Type B pancreatic cell (in vitro differentiated cells): ENCODE results near the gene CAT. TPM values are rescaled to one million over a fixed set of nuclear protein-coding genes. Genes with fewer than 3 reads are reported as not detected.

Experiments
- DNase-seq: peaks from one replicate; pipeline ENCODE4 v3.0.0; 2021; ENCODE audit warnings: mixed read lengths; ENCODE audit not compliant: unreplicated experiment; ENCODE audit errors: extremely low spot score
- H3K27ac Mint-ChIP-seq: 2 replicates; pipeline ENCODE4 v1.8.0; 2021; ENCODE audit warnings: mild to moderate bottlenecking, mixed read lengths
- H3K27me3 Mint-ChIP-seq: 2 replicates; pipeline ENCODE4 v1.8.0; 2021; ENCODE audit warnings: mixed read lengths
- H3K36me3 Mint-ChIP-seq: 2 replicates; pipeline ENCODE4 v1.8.0; 2021; ENCODE audit warnings: mixed read lengths
- H3K4me1 Mint-ChIP-seq: one replicate; pipeline ENCODE4 v1.8.0; 2021; ENCODE audit warnings: mixed read lengths; ENCODE audit not compliant: unreplicated experiment
- H3K4me3 Mint-ChIP-seq: 2 replicates; pipeline ENCODE4 v1.8.0; 2021; ENCODE audit warnings: mild to moderate bottlenecking, mixed read lengths
- H3K9me3 Mint-ChIP-seq: 2 replicates; pipeline ENCODE4 v1.8.0; 2021; ENCODE audit warnings: mixed read lengths
- long read RNA-seq: library from polyadenylated mRNA; unstranded; transcript quantifications from one replicate; pipeline ENCODE4 v2.0.0, GENCODE V29; 2020
- total RNA-seq: library from RNA; stranded (reverse); gene quantifications from 2 replicates; pipeline ENCODE4 v1.2.1, GENCODE V29; 2021; ENCODE audit warnings: low replicate concordance
- TF ChIP-seq, protein P1 (sequence below): fragments of 200-600 bp; sonication (generic); conservative IDR thresholded peaks from 2 replicates; pipeline ENCODE4 v1.5.0; 2021; ENCODE audit warnings: antibody characterized with exemption, mild to moderate bottlenecking

CAT gene
- total RNA-seq = 49.9 and 61.2 TPM in 2 replicates
- long read RNA-seq, transcript CAT-201 (13 exons, 2,302 nt) = major isoform, 254 of 275 reads
- long read RNA-seq, partial matches to known transcripts = 12 of 275 reads
- long read RNA-seq, other reads (novel, unspliced or antisense) = 9 of 275 reads

DNA sequence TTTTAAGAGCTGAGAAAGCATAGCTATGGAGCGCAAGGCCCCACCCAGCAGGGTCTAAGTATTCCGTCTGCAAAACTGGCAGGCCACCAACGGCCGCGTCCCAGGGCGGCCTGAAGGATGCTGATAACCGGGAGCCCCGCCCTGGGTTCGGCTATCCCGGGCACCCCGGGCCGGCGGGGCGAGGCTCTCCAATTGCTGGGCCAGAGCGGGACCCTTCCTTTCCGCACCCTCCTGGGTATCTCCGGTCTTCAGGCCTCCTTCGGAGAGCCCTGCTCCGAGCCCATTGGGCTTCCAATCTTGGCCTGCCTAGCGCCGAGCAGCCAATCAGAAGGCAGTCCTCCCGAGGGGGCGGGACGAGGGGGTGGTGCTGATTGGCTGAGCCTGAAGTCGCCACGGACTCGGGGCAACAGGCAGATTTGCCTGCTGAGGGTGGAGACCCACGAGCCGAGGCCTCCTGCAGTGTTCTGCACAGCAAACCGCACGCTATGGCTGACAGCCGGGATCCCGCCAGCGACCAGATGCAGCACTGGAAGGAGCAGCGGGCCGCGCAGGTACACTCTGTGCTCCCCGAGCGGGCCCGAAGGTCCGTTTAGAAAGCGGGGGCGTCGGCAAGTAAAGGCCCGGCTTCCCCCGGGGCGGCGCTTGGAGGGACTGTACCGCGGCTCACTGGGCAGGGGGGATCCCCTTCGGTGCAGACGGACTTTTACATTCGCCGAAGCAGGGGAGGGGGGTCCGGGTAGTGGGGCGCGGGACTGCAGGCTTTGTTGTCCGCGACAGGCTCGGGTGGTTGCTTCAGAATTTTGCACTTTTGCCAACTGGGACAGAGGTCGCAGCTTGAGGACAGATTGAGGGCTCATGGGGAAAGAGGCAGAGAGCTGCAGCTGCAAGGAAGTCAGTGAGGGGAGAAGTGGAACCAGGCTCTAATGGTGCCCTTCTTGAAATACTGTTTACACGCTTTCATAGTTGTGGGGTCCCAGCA lies at the start of gene CAT:
Gene CAT (plus strand): TSS at position 406 of the 979 bp plus-strand sequence. CDS start 80 bp downstream, at position 486.
- peak within 1 kb of the TSS; percentile 92 for H3K27ac Mint-ChIP-seq
- peak within 1 kb of the TSS; percentile 95 for H3K4me3 Mint-ChIP-seq
- peaks cover 3% of the 10 kb centered on the region for H3K9me3 Mint-ChIP-seq
- TF ChIP-seq, protein P1, sequence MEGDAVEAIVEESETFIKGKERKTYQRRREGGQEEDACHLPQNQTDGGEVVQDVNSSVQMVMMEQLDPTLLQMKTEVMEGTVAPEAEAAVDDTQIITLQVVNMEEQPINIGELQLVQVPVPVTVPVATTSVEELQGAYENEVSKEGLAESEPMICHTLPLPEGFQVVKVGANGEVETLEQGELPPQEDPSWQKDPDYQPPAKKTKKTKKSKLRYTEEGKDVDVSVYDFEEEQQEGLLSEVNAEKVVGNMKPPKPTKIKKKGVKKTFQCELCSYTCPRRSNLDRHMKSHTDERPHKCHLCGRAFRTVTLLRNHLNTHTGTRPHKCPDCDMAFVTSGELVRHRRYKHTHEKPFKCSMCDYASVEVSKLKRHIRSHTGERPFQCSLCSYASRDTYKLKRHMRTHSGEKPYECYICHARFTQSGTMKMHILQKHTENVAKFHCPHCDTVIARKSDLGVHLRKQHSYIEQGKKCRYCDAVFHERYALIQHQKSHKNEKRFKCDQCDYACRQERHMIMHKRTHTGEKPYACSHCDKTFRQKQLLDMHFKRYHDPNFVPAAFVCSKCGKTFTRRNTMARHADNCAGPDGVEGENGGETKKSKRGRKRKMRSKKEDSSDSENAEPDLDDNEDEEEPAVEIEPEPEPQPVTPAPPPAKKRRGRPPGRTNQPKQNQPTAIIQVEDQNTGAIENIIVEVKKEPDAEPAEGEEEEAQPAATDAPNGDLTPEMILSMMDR = no peak
- peak; percentile 96 for DNase-seq
- H3K36me3 Mint-ChIP-seq = peaks cover 18% of the 10 kb centered on the region
- H3K4me1 Mint-ChIP-seq = peaks cover 18% of the 10 kb centered on the region
- no peaks in the 10 kb centered on the region for H3K27me3 Mint-ChIP-seq

DNA sequence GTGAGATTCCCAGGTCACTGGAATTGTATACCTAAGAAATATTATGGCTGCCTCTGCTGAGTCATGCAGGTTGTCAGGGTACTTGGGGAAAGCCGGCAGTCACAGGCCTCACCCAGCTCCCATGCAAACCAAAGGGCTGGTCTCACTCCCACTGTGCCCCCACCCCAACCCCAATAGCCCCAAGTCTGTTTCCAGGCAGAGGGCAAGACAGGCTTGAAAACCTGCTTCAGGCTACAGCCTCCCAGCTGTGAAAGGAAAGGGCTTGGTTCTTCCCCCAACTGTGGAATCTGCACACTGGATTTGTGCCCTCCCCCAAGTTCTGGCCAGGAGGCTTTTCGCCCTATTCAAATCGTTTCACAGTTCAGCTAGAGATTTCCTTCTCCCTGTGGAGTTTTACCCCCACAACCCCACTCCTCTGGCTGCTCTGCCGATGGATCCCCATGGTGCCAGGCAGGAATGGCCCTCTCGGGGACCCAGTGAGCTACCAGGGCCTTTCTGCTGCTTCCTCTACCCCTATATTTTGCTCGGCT lies 43.9 kb upstream of the CAT start:
- TF ChIP-seq, protein P1 = no peak
- Mint-ChIP-seq H3K4me3 (no peak overlapping the region), H3K9me3 (peaks cover 3% of the 10 kb centered on the region), H3K27ac (no peak overlapping the region), H3K4me1 (no peaks in the 10 kb centered on the region), H3K36me3 (no peaks in the 10 kb centered on the region), H3K27me3 (peaks cover 26% of the 10 kb centered on the region)
- no peak for DNase-seq

DNA sequence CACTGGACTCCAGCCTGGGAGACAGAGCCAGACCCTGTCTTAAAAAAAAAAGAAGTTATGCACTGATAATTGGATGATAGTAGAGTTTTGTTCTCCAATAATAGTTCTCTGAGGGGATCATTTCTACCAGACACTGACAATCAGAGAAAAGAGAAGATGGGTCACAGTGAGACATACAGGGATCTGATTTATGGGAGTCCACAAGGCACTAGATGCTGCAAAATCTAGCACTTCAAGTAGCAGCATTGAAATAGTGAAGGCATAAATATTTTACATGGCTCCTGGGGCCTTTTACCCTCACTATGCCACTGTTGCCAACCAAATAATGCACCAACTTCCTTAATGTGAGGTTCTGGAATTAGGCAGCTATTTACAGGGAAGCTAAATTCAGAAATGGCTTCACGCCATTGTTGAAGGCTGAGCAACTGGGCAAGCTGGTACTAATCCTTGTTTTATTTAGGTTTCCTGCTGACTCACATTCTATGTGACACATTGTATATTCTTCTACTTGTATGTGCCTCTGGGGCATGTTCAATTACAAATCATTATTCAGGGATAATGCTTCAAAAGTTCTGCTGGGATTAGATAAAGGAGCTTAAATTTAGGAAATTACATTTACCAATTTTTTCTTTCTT lies 42.7 kb upstream of the CAT start:
- Mint-ChIP-seq H3K36me3 (no peaks in the 10 kb centered on the region), H3K4me1 (no peaks in the 10 kb centered on the region), H3K9me3 (peaks cover 8% of the 10 kb centered on the region), H3K27me3 (peaks cover 15% of the 10 kb centered on the region), H3K4me3 (no peak overlapping the region), H3K27ac (no peak overlapping the region)
- DNase-seq = no peak
- TF ChIP-seq, protein P1 = no peak

DNA sequence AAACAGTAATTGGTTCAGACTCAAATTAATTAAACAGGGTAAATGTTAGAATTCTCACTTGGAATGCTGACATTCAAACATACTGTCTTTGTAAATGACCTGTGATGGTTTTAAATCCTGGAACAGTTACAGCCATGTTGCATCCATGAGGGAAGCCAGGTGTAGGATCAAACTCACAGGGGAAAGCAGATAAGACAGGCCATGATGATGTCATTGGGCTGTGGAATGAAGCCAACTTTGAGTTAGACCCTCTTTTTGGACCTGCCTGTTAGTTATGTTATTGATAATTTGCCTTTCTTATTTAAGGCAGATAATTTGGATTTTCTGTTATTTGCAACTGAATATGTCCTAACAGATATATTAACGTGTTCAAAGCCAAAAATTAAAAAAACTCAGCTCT lies 41.6 kb upstream of the CAT start:
- no peak for DNase-seq

DNA sequence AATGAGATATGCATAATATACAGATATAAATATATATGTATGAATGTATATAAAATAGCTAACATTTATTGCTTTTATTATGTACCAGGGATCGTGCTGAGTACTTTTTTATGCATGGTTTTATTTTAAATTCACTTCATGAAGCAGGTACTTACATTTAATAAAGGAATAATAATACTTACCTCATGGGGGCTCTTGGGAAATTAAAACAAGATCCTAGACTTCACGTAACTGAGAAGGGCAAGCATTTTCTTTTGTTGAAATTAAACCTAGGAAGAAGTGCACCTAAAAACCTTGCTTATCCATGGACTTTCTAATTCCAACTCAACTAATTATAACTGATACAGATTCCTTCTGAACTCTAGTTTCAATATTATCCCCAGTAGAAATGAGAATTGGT lies 40.9 kb upstream of the CAT start:
- no peak for DNase-seq
- H3K36me3 Mint-ChIP-seq = no peaks in the 10 kb centered on the region
- no peak overlapping the region for H3K4me3 Mint-ChIP-seq
- H3K27me3 Mint-ChIP-seq = no peaks in the 10 kb centered on the region
- TF ChIP-seq, protein P1 = no peak
- no peaks in the 10 kb centered on the region for H3K4me1 Mint-ChIP-seq
- peaks cover 4% of the 10 kb centered on the region for H3K9me3 Mint-ChIP-seq
- no peak overlapping the region for H3K27ac Mint-ChIP-seq

More for the DNA sequence above, 41.6 kb upstream of the CAT start:
- peaks cover 4% of the 10 kb centered on the region for H3K9me3 Mint-ChIP-seq
- no peaks in the 10 kb centered on the region for H3K36me3 Mint-ChIP-seq
- peaks cover 5% of the 10 kb centered on the region for H3K27me3 Mint-ChIP-seq
- H3K4me3 Mint-ChIP-seq = no peak overlapping the region
- no peak overlapping the region for H3K27ac Mint-ChIP-seq
- TF ChIP-seq, protein P1 = no peak
- H3K4me1 Mint-ChIP-seq = no peaks in the 10 kb centered on the region
